ENCODE results near the gene TAOK1.

GRCh38 chr17:29386760-29387159 lies 3.4 kb upstream of the TAOK1 start:
- no peak for TF ChIP-seq CTCF (conservative IDR thresholded peaks at IDR 0.05; ENCODE audit: low read length)
- no peak for TF ChIP-seq EZH2phosphoT487 (IDR thresholded peaks at IDR 0.05; ENCODE audit: borderline replicate concordance)
